Natural killer cell (primary cell): ENCODE data around the gene ISCU. TPM values are rescaled to one million over a fixed set of nuclear protein-coding genes. Genes with fewer than 3 reads are reported as not detected.

Source experiments
- ATAC-seq, 3 donors: fragments of 150-1000 bp in 2 of 3; fragments of 200-7000 bp in 1 of 3; cut with Tn5 transposase; 1 replicate in 1 of 3; 2 replicates in 2 of 3; pipeline ENCODE4 v1.10.0; 2021; ENCODE audit warnings: mild to moderate bottlenecking in 2 of 3, moderate library complexity in 2 of 3
- DNase-seq, 2 donors: peaks; one replicate each; pipeline versions ENCODE4 v3.0.0 to v3.0.0-alpha.2; 2013 to 2021; ENCODE audit warnings: mixed read lengths in 1 of 2
- H3K27ac ChIP-seq: one replicate; pipeline ENCODE4 v1.5.1; 2013; ENCODE audit warnings: mild to moderate bottlenecking, low read length
- H3K27me3 ChIP-seq: one replicate; pipeline ENCODE4 v1.6.1; 2013; ENCODE audit warnings: low read length; ENCODE audit not compliant: control insufficient read depth, insufficient read depth
- H3K36me3 ChIP-seq: one replicate; pipeline ENCODE4 v1.6.1; 2013; ENCODE audit warnings: low read length; ENCODE audit not compliant: control insufficient read depth, insufficient read depth
- H3K4me1 ChIP-seq: one replicate; pipeline ENCODE4 v1.6.1; 2013; ENCODE audit warnings: low read length; ENCODE audit not compliant: control insufficient read depth, insufficient read depth
- H3K4me3 ChIP-seq: one replicate; pipeline ENCODE4 v1.5.1; 2013; ENCODE audit warnings: low read length
- H3K9me3 ChIP-seq: one replicate; pipeline ENCODE4 v1.6.1; 2013; ENCODE audit warnings: low read length; ENCODE audit not compliant: control insufficient read depth, insufficient read depth
- H3K27ac Mint-ChIP-seq, 2 donors: one replicate each; pipeline ENCODE4 v1.8.0; 2022; ENCODE audit warnings: mild to moderate bottlenecking in 2 of 2, mixed read lengths in 2 of 2, moderate library complexity in 1 of 2
- H3K27me3 Mint-ChIP-seq, 2 donors: one replicate each; pipeline ENCODE4 v1.8.0; 2022; ENCODE audit warnings: low read depth in 2 of 2, mixed read lengths in 2 of 2
- H3K36me3 Mint-ChIP-seq: one replicate; pipeline ENCODE4 v1.8.0; 2022; ENCODE audit warnings: mixed read lengths
- H3K4me1 Mint-ChIP-seq, 2 donors: one replicate each; pipeline ENCODE4 v1.8.0; 2022; ENCODE audit warnings: mixed read lengths in 2 of 2
- H3K4me3 Mint-ChIP-seq: one replicate; pipeline ENCODE4 v1.8.0; 2022; ENCODE audit warnings: mild to moderate bottlenecking, moderate library complexity, mixed read lengths
- H3K9me3 Mint-ChIP-seq, 2 donors: one replicate each; pipeline ENCODE4 v1.8.0; 2022; ENCODE audit warnings: mixed read lengths in 2 of 2
- CTCF ChIP-seq: fragments of 200-600 bp; IDR thresholded peaks from one replicate; pipeline ENCODE4 v1.8.0; 2022; ENCODE audit warnings: antibody characterized with exemption
- WGBS: methylation state at CpG from one replicate; pipeline ENCODE4 v1.1.7; 2013; ENCODE audit warnings: missing lambda C conversion rate; ENCODE audit not compliant: insufficient coverage; 5-methylcytosine and 5-hydroxymethylcytosine counted together
- intact Hi-C: fragments of 100-400 bp; cut with micrococcal nuclease; formaldehyde crosslinking; loops from one replicate; pipeline ENCODE4 v1.14.2; 2022
- total RNA-seq, 4 donors: library from RNA; stranded (reverse); fragments of 120-200 nt in 1 of 4; gene quantifications; one replicate each; pipeline versions ENCODE4 v1.2.3 to v1.2.4, GENCODE V29; 2013 to 2022

The ISCU gene
- total RNA-seq, 3 donors from 2014 or later (not counting 1 experiment from before 2014, with no cell fraction given), result 86.9 to 103 (median 97.4) TPM

- peak in 1 of 2 donors; percentile 57 for DNase-seq
- 67% methylated on average over 2 of the region's 3 CpGs for WGBS
- Histone ChIP-seq H3K27ac (no peak overlapping the region), H3K4me1 (peaks cover 6% of the 10 kb centered on the region), H3K36me3 (peaks cover 35% of the 10 kb centered on the region), H3K9me3 (no peaks in the 10 kb centered on the region), H3K27me3 (no peaks in the 10 kb centered on the region), H3K4me3 (no peak overlapping the region)
- Mint-ChIP-seq H3K4me1 (no peaks in the 10 kb centered on the region), H3K4me3 (no peak overlapping the region), H3K36me3 (peaks cover 25% of the 10 kb centered on the region), H3K27me3 (peaks cover 0 to 12% of the 10 kb centered on the region in 2 donors), H3K27ac (no peak overlapping the region), H3K9me3 (no peaks in the 10 kb centered on the region)
- no peak for TF ChIP-seq CTCF
- ATAC-seq, result no peak
- intact Hi-C loops, result no loop called here
These were observed 8.6 kb downstream of the ISCU start for GRCh38 chr12:108570743-108571608.

GRCh38 chr12:108571609-108572165 is 9.3 kb downstream of the ISCU start:
- H3K4me1 Mint-ChIP-seq, result no peaks in the 10 kb centered on the region
- H3K27ac ChIP-seq, result no peak overlapping the region

GRCh38 chr12:108572166-108572790 is 9.9 kb downstream of the ISCU start:
- no peak for TF ChIP-seq CTCF
- Mint-ChIP-seq H3K36me3 (peaks cover 22% of the 10 kb centered on the region), H3K27ac (no peak overlapping the region), H3K4me3 (no peak overlapping the region), H3K27me3 (peaks cover 0 to 15% of the 10 kb centered on the region in 2 donors), H3K9me3 (no peaks in the 10 kb centered on the region), H3K4me1 (no peaks in the 10 kb centered on the region)
- WGBS, result 75% methylated on average over 8 of the region's 8 CpGs
- Histone ChIP-seq H3K27ac (no peak overlapping the region), H3K27me3 (no peaks in the 10 kb centered on the region), H3K9me3 (no peaks in the 10 kb centered on the region), H3K4me3 (no peak overlapping the region), H3K4me1 (peaks cover 4% of the 10 kb centered on the region), H3K36me3 (peaks cover 22% of the 10 kb centered on the region)
- ATAC-seq (peak in 1 of 3 donors; percentile 18), DNase-seq (peak in 1 of 2 donors; percentile 23)
- intact Hi-C loops, result no loop called here

More at GRCh38 chr12:108571609-108572165, 9.3 kb downstream of the ISCU start:
- intact Hi-C loops, result no loop called here
- DNase-seq (no peak), ATAC-seq (no peak)
- Mint-ChIP-seq H3K27me3 (peaks cover 0 to 12% of the 10 kb centered on the region in 2 donors), H3K4me3 (no peak overlapping the region), H3K36me3 (peaks cover 25% of the 10 kb centered on the region), H3K9me3 (no peaks in the 10 kb centered on the region), H3K27ac (no peak overlapping the region)
- Histone ChIP-seq H3K4me3 (no peak overlapping the region), H3K9me3 (no peaks in the 10 kb centered on the region), H3K36me3 (peaks cover 28% of the 10 kb centered on the region), H3K4me1 (peaks cover 4% of the 10 kb centered on the region), H3K27me3 (no peaks in the 10 kb centered on the region)
- no peak for TF ChIP-seq CTCF
- 94% methylated on average over 7 of the region's 8 CpGs for WGBS
